ENCODE measurements around the gene TRIM28.

The TRIM28 gene

GRCh38 chr19:58513213-58513693 lies 30.6 kb upstream of the TRIM28 start:
- no peak for DNase-seq (ENCODE audit: low read depth)
- Histone ChIP-seq H3K9me3 (ENCODE audit: control insufficient read depth, low read length) (no peaks in the 10 kb centered on the region), H3K36me3 (ENCODE audit: control insufficient read depth, insufficient read depth, low read length, severe bottlenecking) (peaks cover 9% of the 10 kb centered on the region), H3K4me3 (ENCODE audit: low read length) (no peak overlapping the region), H3K4me1 (ENCODE audit: control insufficient read depth, insufficient read depth, low read length) (peaks cover 24% of the 10 kb centered on the region), H3K9ac (ENCODE audit: low read length) (peak overlapping the region; percentile 88), H3K27me3 (replicated peaks; ENCODE audit: control insufficient read depth, insufficient read depth, low read length) (no peaks in the 10 kb centered on the region)

GRCh38 chr19:58513694-58514563 lies 29.9 kb upstream of the TRIM28 start:
- no peaks in the 10 kb centered on the region for H3K9me3 ChIP-seq (ENCODE audit: control insufficient read depth, low read length)
- peaks cover 29% of the 10 kb centered on the region for H3K4me1 ChIP-seq (ENCODE audit: control insufficient read depth, insufficient read depth, low read length)
- H3K4me3 ChIP-seq (ENCODE audit: low read length): peak overlapping the region; percentile 76
- H3K36me3 ChIP-seq (ENCODE audit: control insufficient read depth, insufficient read depth, low read length, severe bottlenecking): peaks cover 9% of the 10 kb centered on the region
- H3K27me3 ChIP-seq (replicated peaks; ENCODE audit: control insufficient read depth, insufficient read depth, low read length): no peaks in the 10 kb centered on the region
- peak overlapping the region; percentile 88 for H3K9ac ChIP-seq (ENCODE audit: low read length)
- DNase-seq (ENCODE audit: low read depth): peak; percentile 82

- no peaks in the 10 kb centered on the region for H3K9me3 ChIP-seq (ENCODE audit: control insufficient read depth, low read length)
- no peak for DNase-seq (ENCODE audit: low read depth)
Measured at GRCh38 chr19:58514564-58515022, 29.3 kb upstream of the TRIM28 start.

GRCh38 chr19:58515259-58515658 lies 28.6 kb upstream of the TRIM28 start:
- peaks cover 31% of the 10 kb centered on the region for H3K4me1 ChIP-seq (ENCODE audit: control insufficient read depth, insufficient read depth, low read length)
- H3K9me3 ChIP-seq (ENCODE audit: control insufficient read depth, low read length): no peaks in the 10 kb centered on the region
- no peak for DNase-seq (ENCODE audit: low read depth)
- H3K27me3 ChIP-seq (replicated peaks; ENCODE audit: control insufficient read depth, insufficient read depth, low read length): no peaks in the 10 kb centered on the region
- no peak overlapping the region for H3K4me3 ChIP-seq (ENCODE audit: low read length)
- H3K9ac ChIP-seq (ENCODE audit: low read length): peak overlapping the region; percentile 88
- peaks cover 9% of the 10 kb centered on the region for H3K36me3 ChIP-seq (ENCODE audit: control insufficient read depth, insufficient read depth, low read length, severe bottlenecking)

More at GRCh38 chr19:58514564-58515022, 29.3 kb upstream of the TRIM28 start:
- peaks cover 29% of the 10 kb centered on the region for H3K4me1 ChIP-seq (ENCODE audit: control insufficient read depth, insufficient read depth, low read length)
- peaks cover 9% of the 10 kb centered on the region for H3K36me3 ChIP-seq (ENCODE audit: control insufficient read depth, insufficient read depth, low read length, severe bottlenecking)
- peak overlapping the region; percentile 88 for H3K9ac ChIP-seq (ENCODE audit: low read length)
- peak overlapping the region; percentile 76 for H3K4me3 ChIP-seq (ENCODE audit: low read length)
- H3K27me3 ChIP-seq (replicated peaks; ENCODE audit: control insufficient read depth, insufficient read depth, low read length): no peaks in the 10 kb centered on the region

GRCh38 chr19:58516246-58516836 lies 27.5 kb upstream of the TRIM28 start:
- no peaks in the 10 kb centered on the region for H3K9me3 ChIP-seq (ENCODE audit: control insufficient read depth, low read length)

GRCh38 chr19:58516964-58517833 lies 26.7 kb upstream of the TRIM28 start:
- peaks cover 38% of the 10 kb centered on the region for H3K4me1 ChIP-seq (ENCODE audit: control insufficient read depth, insufficient read depth, low read length)
- no peak overlapping the region for H3K9ac ChIP-seq (ENCODE audit: low read length)
- H3K27me3 ChIP-seq (replicated peaks; ENCODE audit: control insufficient read depth, insufficient read depth, low read length): no peaks in the 10 kb centered on the region
- no peak overlapping the region for H3K4me3 ChIP-seq (ENCODE audit: low read length)
- peaks cover 9% of the 10 kb centered on the region for H3K36me3 ChIP-seq (ENCODE audit: control insufficient read depth, insufficient read depth, low read length, severe bottlenecking)
- H3K9me3 ChIP-seq (ENCODE audit: control insufficient read depth, low read length): no peaks in the 10 kb centered on the region
- DNase-seq (ENCODE audit: low read depth): no peak

More at GRCh38 chr19:58516246-58516836, 27.5 kb upstream of the TRIM28 start:
- peak overlapping the region; percentile 88 for H3K9ac ChIP-seq (ENCODE audit: low read length)
- H3K27me3 ChIP-seq (replicated peaks; ENCODE audit: control insufficient read depth, insufficient read depth, low read length): no peaks in the 10 kb centered on the region
- no peak overlapping the region for H3K4me3 ChIP-seq (ENCODE audit: low read length)
- peaks cover 9% of the 10 kb centered on the region for H3K36me3 ChIP-seq (ENCODE audit: control insufficient read depth, insufficient read depth, low read length, severe bottlenecking)
- no peak for DNase-seq (ENCODE audit: low read depth)
- H3K4me1 ChIP-seq (ENCODE audit: control insufficient read depth, insufficient read depth, low read length): peaks cover 37% of the 10 kb centered on the region

GRCh38 chr19:58518256-58519086 lies 25.4 kb upstream of the TRIM28 start:
- Histone ChIP-seq H3K9me3 (ENCODE audit: control insufficient read depth, low read length) (no peaks in the 10 kb centered on the region), H3K36me3 (ENCODE audit: control insufficient read depth, insufficient read depth, low read length, severe bottlenecking) (peaks cover 9% of the 10 kb centered on the region), H3K4me1 (ENCODE audit: control insufficient read depth, insufficient read depth, low read length) (peaks cover 38% of the 10 kb centered on the region), H3K27me3 (replicated peaks; ENCODE audit: control insufficient read depth, insufficient read depth, low read length) (no peaks in the 10 kb centered on the region), H3K9ac (ENCODE audit: low read length) (peak overlapping the region; percentile 99), H3K4me3 (ENCODE audit: low read length) (peak overlapping the region; percentile 91)
- DNase-seq (ENCODE audit: low read depth): peak; percentile 20

GRCh38 chr19:58519087-58519354 lies 24.8 kb upstream of the TRIM28 start:
- no peaks in the 10 kb centered on the region for H3K27me3 ChIP-seq (replicated peaks; ENCODE audit: control insufficient read depth, insufficient read depth, low read length)
- H3K4me1 ChIP-seq (ENCODE audit: control insufficient read depth, insufficient read depth, low read length): peaks cover 35% of the 10 kb centered on the region
- peak; percentile 92 for DNase-seq (ENCODE audit: low read depth)
- H3K9me3 ChIP-seq (ENCODE audit: control insufficient read depth, low read length): no peaks in the 10 kb centered on the region
- H3K4me3 ChIP-seq (ENCODE audit: low read length): peak overlapping the region; percentile 91
- H3K36me3 ChIP-seq (ENCODE audit: control insufficient read depth, insufficient read depth, low read length, severe bottlenecking): peaks cover 9% of the 10 kb centered on the region
- H3K9ac ChIP-seq (ENCODE audit: low read length): peak overlapping the region; percentile 99

- peak; percentile 96 for DNase-seq (ENCODE audit: low read depth)
- peaks cover 9% of the 10 kb centered on the region for H3K36me3 ChIP-seq (ENCODE audit: control insufficient read depth, insufficient read depth, low read length, severe bottlenecking)
- H3K9ac ChIP-seq (ENCODE audit: low read length): peak within 1 kb of the TSS; percentile 99
- H3K27me3 ChIP-seq (replicated peaks; ENCODE audit: control insufficient read depth, insufficient read depth, low read length): no peaks in the 10 kb centered on the region
- peak within 1 kb of the TSS; percentile 91 for H3K4me3 ChIP-seq (ENCODE audit: low read length)
- peaks cover 32% of the 10 kb centered on the region for H3K4me1 ChIP-seq (ENCODE audit: control insufficient read depth, insufficient read depth, low read length)
- H3K9me3 ChIP-seq (ENCODE audit: control insufficient read depth, low read length): no peaks in the 10 kb centered on the region
Measured at GRCh38 chr19:58519355-58520256, 24.3 kb upstream of the TRIM28 start, which contains the start of gene ZBTB45. Gene ZBTB45 (minus strand): TSS chr19:58519810. CDS start chr19:58517673, 2,137 bp downstream.

GRCh38 chr19:58520257-58520599 lies 23.6 kb upstream of the TRIM28 start:
- Histone ChIP-seq H3K9ac (ENCODE audit: low read length) (peak overlapping the region; percentile 99), H3K4me1 (ENCODE audit: control insufficient read depth, insufficient read depth, low read length) (peaks cover 28% of the 10 kb centered on the region), H3K4me3 (ENCODE audit: low read length) (peak overlapping the region; percentile 91), H3K27me3 (replicated peaks; ENCODE audit: control insufficient read depth, insufficient read depth, low read length) (no peaks in the 10 kb centered on the region), H3K9me3 (ENCODE audit: control insufficient read depth, low read length) (no peaks in the 10 kb centered on the region), H3K36me3 (ENCODE audit: control insufficient read depth, insufficient read depth, low read length, severe bottlenecking) (peaks cover 9% of the 10 kb centered on the region)
- no peak for DNase-seq (ENCODE audit: low read depth)
